K562 (cell line): ENCODE results near the gene TTC28. TPM values are rescaled to one million over a fixed set of nuclear protein-coding genes. Genes with fewer than 3 reads are reported as not detected.

Source experiments
- ATAC-seq: fragments of 200-7000 bp; cut with Tn5 transposase; 3 replicates; pipeline ENCODE4 v1.9.1; 2020; ENCODE audit warnings: moderate library complexity
- BruUV-seq: library from RNA; stranded (reverse); fragments of 400-500 nt; replicated peaks from 2 replicates; lab custom pipeline; 2021; lab: Mats Ljungman, UMichigan
- CTCF ChIA-PET: fragments of 300-600 bp; formaldehyde crosslinking; extraction: SDS; loops from one replicate; lab custom pipeline; 2021; ENCODE audit warnings: low intra/inter-chr PET ratio; lab: Yijun Ruan, JAX
- POLR2A ChIA-PET: fragments of 300-600, 350-650 bp; sonication (Branson Sonifier 250); formaldehyde crosslinking; extraction: SDS; loops from one replicate; lab custom pipeline; 2021; ENCODE audit warnings: antibody characterized with exemption, inconsistent platforms; lab: Yijun Ruan, JAX
- DNase-seq, 4 experiments: peaks; one replicate each; pipeline versions ENCODE4 v3.0.0 to v3.0.0-alpha.2; 2011 to 2018; ENCODE audit warnings: low spot score in 3 of 4, mixed read lengths in 3 of 4; ENCODE audit errors: extremely low read depth in 1 of 4
- FAIRE-seq: peaks from 2 replicates; lab custom pipeline; 2011; peaks lifted over from hg19 to GRCh38; lab: Jason Lieb, UNC
- H2AFZ ChIP-seq: 2 replicates; pipeline ENCODE4 v1.6.0; 2011; ENCODE audit warnings: low read depth, low read length, control low read depth, inconsistent platforms
- H3K27ac ChIP-seq: fragments of 200-600 bp; 3 replicates; pipeline ENCODE4 v1.8.0; 2011; ENCODE audit warnings: low read depth, mild to moderate bottlenecking, control low read depth, inconsistent platforms, low read length, moderate library complexity, mixed read lengths; ENCODE audit errors: extremely low read depth
- H3K27me3 ChIP-seq, 2 experiments: fragments of 300-600 bp in 1 of 2; 2 replicates in 1 of 2; 3 replicates in 1 of 2; pipeline versions ENCODE4 v1.6.0 to v1.8.0; 2011; ENCODE audit warnings: inconsistent platforms in 2 of 2, low read length in 2 of 2, mild to moderate bottlenecking in 1 of 2, mixed read lengths in 1 of 2, moderate library complexity in 1 of 2; ENCODE audit not compliant: control insufficient read depth in 2 of 2, insufficient read depth in 2 of 2
- H3K36me3 ChIP-seq: fragments of 300-600 bp; 3 replicates; pipeline ENCODE4 v1.8.0; 2011; ENCODE audit warnings: mild to moderate bottlenecking, low read length, inconsistent platforms; ENCODE audit not compliant: control insufficient read depth, insufficient read depth
- H3K4me1 ChIP-seq, 2 experiments: fragments of 200-600 bp in 1 of 2; replicated peaks in 1 of 2; 2 replicates in 1 of 2; 3 replicates in 1 of 2; pipeline versions ENCODE4 v1.5.1 to v1.8.0; 2011; ENCODE audit warnings: inconsistent platforms in 2 of 2, low read length in 2 of 2, mild to moderate bottlenecking in 1 of 2, mixed read lengths in 1 of 2, moderate library complexity in 1 of 2; ENCODE audit not compliant: control insufficient read depth in 2 of 2, insufficient read depth in 2 of 2
- H3K4me2 ChIP-seq: 2 replicates; pipeline ENCODE4 v1.6.1; 2011; ENCODE audit warnings: low read length, control low read depth, inconsistent platforms, mixed read lengths; ENCODE audit not compliant: insufficient read depth
- H3K4me3 ChIP-seq: fragments of 200-600 bp; sonication (generic), shearing (Covaris generic); 2 replicates; pipeline ENCODE4 v1.5.1; 2016; ENCODE audit warnings: control low read depth, inconsistent platforms
- H3K79me2 ChIP-seq: fragments of 200-600 bp; 3 replicates; pipeline ENCODE4 v1.8.0; 2011; ENCODE audit warnings: low read length, inconsistent platforms; ENCODE audit not compliant: control insufficient read depth, insufficient read depth
- H3K9ac ChIP-seq, 2 experiments: 2 replicates each; pipeline versions ENCODE4 v1.6.0 to v1.6.1; 2011; ENCODE audit warnings: low read depth in 2 of 2, low read length in 2 of 2, control low read depth in 1 of 2, inconsistent platforms in 1 of 2, mild to moderate bottlenecking in 1 of 2, mixed read lengths in 1 of 2; ENCODE audit not compliant: insufficient read depth in 1 of 2
- H3K9me1 ChIP-seq: one replicate; pipeline ENCODE4 v1.6.0; 2011; ENCODE audit warnings: inconsistent platforms, mild to moderate bottlenecking, low read length, moderate library complexity; ENCODE audit not compliant: control insufficient read depth, insufficient read depth
- H3K9me3 ChIP-seq: replicated peaks from 2 replicates; pipeline ENCODE4 v1.5.1; 2011; ENCODE audit warnings: low read depth, low read length, inconsistent platforms; ENCODE audit not compliant: control insufficient read depth, insufficient read depth
- H4K20me1 ChIP-seq: replicated peaks from 2 replicates; pipeline ENCODE4 v1.6.1; 2011; ENCODE audit warnings: low read length, inconsistent platforms, mixed read lengths; ENCODE audit not compliant: control insufficient read depth, insufficient read depth
- SP2 ChIP-seq: IDR thresholded peaks from 2 replicates; pipeline ENCODE4 v1.6.1; 2011; ENCODE audit warnings: mild to moderate bottlenecking, low read depth, low read length, moderate library complexity; ENCODE audit not compliant: poor library complexity, severe bottlenecking; ENCODE audit errors: extremely low read depth
- TAF1 ChIP-seq: IDR thresholded peaks from 2 replicates; pipeline ENCODE4 v1.6.1; 2011; ENCODE audit warnings: mild to moderate bottlenecking, low read length, moderate library complexity; ENCODE audit not compliant: insufficient read depth, control insufficient read depth, severe bottlenecking; ENCODE audit errors: extremely low read depth
- ZNF277 ChIP-seq: fragments of 250-450 bp; sonication (Bioruptor Pico); IDR thresholded peaks from 2 replicates; pipeline ENCODE4 v1.8.0; 2022; ENCODE audit warnings: inconsistent platforms, mild to moderate bottlenecking, moderate library complexity, borderline replicate concordance
- ZNF589 ChIP-seq: fragments of 200-800 bp; sonication (Bioruptor generic); IDR thresholded peaks from 2 replicates; pipeline ENCODE4 v1.6.1; 2016; ENCODE audit warnings: low read depth, missing genetic modification characterization, missing compliant biosample characterization
- WGBS: fragments of 100-300 bp; shearing (Covaris generic); methylation state at CpG from one replicate; pipeline ENCODE4 v1.1.6; 2016; ENCODE audit warnings: low coverage, mixed read lengths; ENCODE audit not compliant: insufficient coverage; ENCODE audit errors: missing lambda C conversion rate; 5-methylcytosine and 5-hydroxymethylcytosine counted together
- in situ Hi-C: fragments of 300-500 bp; cut with MboI; formaldehyde crosslinking; loops from 4 replicates; pipeline ENCODE4 v1.15.0; 2018; ENCODE audit warnings: inconsistent platforms, mixed read lengths
- intact Hi-C: fragments of 100-400 bp; cut with micrococcal nuclease; formaldehyde crosslinking; loops from 2 replicates; pipeline ENCODE4 v1.14.2; 2022
- polyA plus RNA-seq, 8 experiments: library from polyadenylated mRNA; depleted of rRNA in 4 of 8; stranded (reverse) in 5 of 8; unstranded in 3 of 8; fragments of >200 nt; fragmentation: Nextera tagmentation in 2 of 8; fragmentation: Illumina TruSeq in 1 of 8; extraction: Ambion mirVana in 2 of 8; extraction: Trizol in 1 of 8; gene quantifications; 2 replicates each; pipeline versions ENCODE4 v1.2.1 to v1.2.3, GENCODE V29; 2011 to 2014; ENCODE audit warnings: inconsistent platforms in 1 of 8, missing spikeins in 1 of 8
- total RNA-seq, 7 experiments: library from RNA; depleted of rRNA in 6 of 7; stranded (reverse); fragments of >200 nt in 6 of 7; fragmentation: Illumina TruSeq in 2 of 7; extraction: Trizol in 2 of 7; gene quantifications; 2 replicates each; pipeline versions ENCODE4 v1.2.1 to v1.2.3, GENCODE V29; 2011 to 2021; ENCODE audit warnings: low replicate concordance in 1 of 7

The TTC28 gene
- total and polyA plus RNA-seq, 9 of the 15 experiments (the other 6 are each of a cell fraction or from before 2014, with no cell fraction given): 0.22 to 10.7 (median 3.1) TPM

GRCh38 chr22:28023036-28023435 lies 656.6 kb downstream of the TTC28 start:
- intact Hi-C loops (loop anchor here (10.0 kb wide), 1 partner anchor 422 kb away; no protein-coding TSS in a partner anchor), in situ Hi-C loops (loop anchor here (10.0 to 25.0 kb wide), 5 partner anchors 422 to 1261 kb away; no protein-coding TSS in a partner anchor)
- peaks cover 0 to 9% of the 10 kb centered on the region in 2 experiments; a peak in 4 of 5 replicates for H3K4me1 ChIP-seq
- CTCF ChIA-PET: no interaction called here
- no peak overlapping the region for H2AFZ ChIP-seq
- no peaks in the 10 kb centered on the region for H3K36me3 ChIP-seq
- no peak for ATAC-seq
- POLR2A ChIA-PET: no interaction called here
- H3K9ac ChIP-seq: no peak overlapping the region
- no peak overlapping the region for H3K27ac ChIP-seq
- WGBS: 66% methylated on average over 4 of the region's 5 CpGs
- TF ChIP-seq ZNF589 (CRISPR knock-in tag) (no peak), SP2 (no peak), ZNF277 (CRISPR knock-in tag) (no peak), TAF1 (no peak)
- TF ChIP-seq, all 486 proteins: peak for 0
- no TSS peak for BruUV-seq
- DNase-seq (no peak), FAIRE-seq (no peak)
- Histone ChIP-seq H3K9me1 (no peaks in the 10 kb centered on the region), H3K4me3 (no peak overlapping the region), H3K27me3 (no peaks in the 10 kb centered on the region), H3K4me2 (no peak overlapping the region), H4K20me1 (no peaks in the 10 kb centered on the region), H3K9me3 (no peaks in the 10 kb centered on the region), H3K79me2 (no peaks in the 10 kb centered on the region)
